ENCODE results near the gene HAT1. TPM values are rescaled to one million over a fixed set of nuclear protein-coding genes. Genes with fewer than 3 reads are reported as not detected.
A peak's percentile ranks its signal among the peaks of the same experiment; 100 is the strongest.

The HAT1 gene
- polyA plus RNA-seq, 3 donors: 16.9 to 63.3 (median 62.8) TPM

DNA sequence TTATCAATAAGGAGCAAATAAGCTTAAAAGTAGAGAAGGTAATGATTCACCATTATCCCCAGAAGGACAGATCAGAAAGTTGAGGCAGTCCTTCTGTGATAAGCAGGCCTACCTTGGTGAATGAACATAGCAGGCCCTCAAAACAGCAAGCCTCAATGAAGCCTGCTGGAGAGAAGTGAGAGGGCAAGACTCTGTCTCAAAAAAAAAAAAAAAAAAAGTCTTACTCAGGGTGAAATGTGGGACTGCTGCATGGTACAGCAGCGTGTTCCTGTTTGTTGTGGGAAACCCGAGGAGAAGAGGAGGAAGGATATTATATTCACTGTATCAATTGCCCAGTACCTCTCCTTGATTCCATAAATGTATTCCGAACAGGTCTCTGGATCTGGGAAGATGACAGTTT, 8.7 kb upstream of the HAT1 start:
- WGBS (ENCODE audit: insufficient coverage): no CpG with 5 or more reads among the region's 3 CpGs
- Histone ChIP-seq H3K79me2 (ENCODE audit: insufficient read depth, low read length) (no peaks in the 10 kb centered on the region), H2AFZ (ENCODE audit: insufficient read depth, low read depth, low read length, poor library complexity, severe bottlenecking) (peak overlapping the region; percentile 42), H3K4me1 (ENCODE audit: control insufficient read depth in 1 of 2, insufficient read depth in 2 of 2, low read length in 2 of 2) (no peaks in the 10 kb centered on the region), H3K27ac (ENCODE audit: low read depth in 1 of 2, low read length in 2 of 2) (no peak overlapping the region), H4K20me1 (ENCODE audit: insufficient read depth, low read length) (no peaks in the 10 kb centered on the region), H3K9me3 (replicated peaks in 1 of 2; ENCODE audit: control insufficient read depth in 1 of 2, insufficient read depth in 1 of 2, low read length in 2 of 2) (no peaks in the 10 kb centered on the region), H3K4me3 (replicated peaks in 1 of 3; ENCODE audit: low read depth in 2 of 3, low read length in 3 of 3) (no peak overlapping the region), H3K27me3 (ENCODE audit: control insufficient read depth in 2 of 2, insufficient read depth in 2 of 2, low read length in 2 of 2) (no peaks in the 10 kb centered on the region), H3K4me2 (replicated peaks; ENCODE audit: extremely low read depth, low read length, poor library complexity, severe bottlenecking) (no peak overlapping the region), H3K36me3 (replicated peaks in 1 of 2; ENCODE audit: control insufficient read depth in 1 of 2, insufficient read depth in 2 of 2, low read length in 2 of 2) (no peaks in the 10 kb centered on the region), H3K9ac (ENCODE audit: insufficient read depth, low read length, poor library complexity, severe bottlenecking) (no peak overlapping the region)
- Mint-ChIP-seq H3K4me3 (no peak overlapping the region), H3K27ac (no peak overlapping the region), H3K36me3 (no peaks in the 10 kb centered on the region), H3K27me3 (ENCODE audit: low read depth in 3 of 3) (peaks cover 0 to 4% (median 0%) of the 10 kb centered on the region in 3 donors), H3K9me3 (peaks cover 0 to 3% (median 0%) of the 10 kb centered on the region in 7 donors), H3K4me1 (no peaks in the 10 kb centered on the region)
- DNase-seq: no peak
- intact Hi-C loops (cut with micrococcal nuclease): no loop called here
- TF ChIP-seq, protein P1, sequence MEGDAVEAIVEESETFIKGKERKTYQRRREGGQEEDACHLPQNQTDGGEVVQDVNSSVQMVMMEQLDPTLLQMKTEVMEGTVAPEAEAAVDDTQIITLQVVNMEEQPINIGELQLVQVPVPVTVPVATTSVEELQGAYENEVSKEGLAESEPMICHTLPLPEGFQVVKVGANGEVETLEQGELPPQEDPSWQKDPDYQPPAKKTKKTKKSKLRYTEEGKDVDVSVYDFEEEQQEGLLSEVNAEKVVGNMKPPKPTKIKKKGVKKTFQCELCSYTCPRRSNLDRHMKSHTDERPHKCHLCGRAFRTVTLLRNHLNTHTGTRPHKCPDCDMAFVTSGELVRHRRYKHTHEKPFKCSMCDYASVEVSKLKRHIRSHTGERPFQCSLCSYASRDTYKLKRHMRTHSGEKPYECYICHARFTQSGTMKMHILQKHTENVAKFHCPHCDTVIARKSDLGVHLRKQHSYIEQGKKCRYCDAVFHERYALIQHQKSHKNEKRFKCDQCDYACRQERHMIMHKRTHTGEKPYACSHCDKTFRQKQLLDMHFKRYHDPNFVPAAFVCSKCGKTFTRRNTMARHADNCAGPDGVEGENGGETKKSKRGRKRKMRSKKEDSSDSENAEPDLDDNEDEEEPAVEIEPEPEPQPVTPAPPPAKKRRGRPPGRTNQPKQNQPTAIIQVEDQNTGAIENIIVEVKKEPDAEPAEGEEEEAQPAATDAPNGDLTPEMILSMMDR (IDR thresholded peaks at IDR 0.05): no peak

GRCh38 chr2:171919453-171919852, 2.8 kb upstream of the HAT1 start:
- no peak overlapping the region for H3K4me2 ChIP-seq (replicated peaks; ENCODE audit: extremely low read depth, low read length, poor library complexity, severe bottlenecking)
- Mint-ChIP-seq H3K4me1 (peaks cover 20% of the 10 kb centered on the region), H3K27ac (no peak overlapping the region), H3K27me3 (ENCODE audit: low read depth in 3 of 3) (peaks cover 0 to 1% (median 0%) of the 10 kb centered on the region in 3 donors), H3K36me3 (peaks cover 0 to 2% of the 10 kb centered on the region in 2 donors), H3K4me3 (no peak overlapping the region), H3K9me3 (peaks cover 0 to 3% (median 0%) of the 10 kb centered on the region in 7 donors)
- no peaks in the 10 kb centered on the region for H3K9me3 ChIP-seq (replicated peaks in 1 of 2; ENCODE audit: control insufficient read depth in 1 of 2, insufficient read depth in 1 of 2, low read length in 2 of 2)
- H3K27ac ChIP-seq (ENCODE audit: low read depth in 1 of 2, low read length in 2 of 2): no peak overlapping the region
- no peaks in the 10 kb centered on the region for H3K36me3 ChIP-seq (replicated peaks in 1 of 2; ENCODE audit: control insufficient read depth in 1 of 2, insufficient read depth in 2 of 2, low read length in 2 of 2)
- H3K9ac ChIP-seq (ENCODE audit: insufficient read depth, low read length, poor library complexity, severe bottlenecking): no peak overlapping the region
- H3K27me3 ChIP-seq (ENCODE audit: control insufficient read depth in 2 of 2, insufficient read depth in 2 of 2, low read length in 2 of 2): no peaks in the 10 kb centered on the region
- no peaks in the 10 kb centered on the region for H4K20me1 ChIP-seq (ENCODE audit: insufficient read depth, low read length)
- H3K4me3 ChIP-seq (replicated peaks in 1 of 3; ENCODE audit: low read depth in 2 of 3, low read length in 3 of 3): no peak overlapping the region
- peaks cover 18 to 25% of the 10 kb centered on the region in 2 donors for H3K4me1 ChIP-seq (ENCODE audit: control insufficient read depth in 1 of 2, insufficient read depth in 2 of 2, low read length in 2 of 2)
- no peak overlapping the region for H2AFZ ChIP-seq (ENCODE audit: insufficient read depth, low read depth, low read length, poor library complexity, severe bottlenecking)
- TF ChIP-seq, protein P1 (IDR thresholded peaks at IDR 0.05): no peak
- no peak for DNase-seq
- intact Hi-C loops (cut with micrococcal nuclease): no loop called here
- H3K79me2 ChIP-seq (ENCODE audit: insufficient read depth, low read length): peaks cover 21% of the 10 kb centered on the region
- no CpG with 5 or more reads among the region's 2 CpGs for WGBS (ENCODE audit: insufficient coverage)

All from CD14-positive monocyte (primary cell).